Uterus (tissue), 2 donors: ENCODE measurements around the gene TMEM235.

Source experiments
- POLR2A ChIP-seq, 2 donors: fragments of 450-650 bp; IDR thresholded peaks; one replicate each; pipeline ENCODE4 v1.6.1; 2016; ENCODE audit warnings: antibody characterized with exemption in 2 of 2, mild to moderate bottlenecking in 1 of 2, moderate library complexity in 1 of 2
- TF ChIP-seq, protein P1 (sequence below), 4 experiments: fragments of 200-600 bp in 2 of 4; fragments of 450-650 bp in 2 of 4; sonication (generic) in 2 of 4; IDR thresholded peaks; one replicate each; pipeline ENCODE4 v1.5.1; 2016 to 2019; ENCODE audit warnings: antibody characterized with exemption in 4 of 4, mild to moderate bottlenecking in 2 of 4, moderate library complexity in 1 of 4

- no peak for TF ChIP-seq POLR2A (IDR thresholded peaks at IDR 0.05)
- TF ChIP-seq, protein P1, sequence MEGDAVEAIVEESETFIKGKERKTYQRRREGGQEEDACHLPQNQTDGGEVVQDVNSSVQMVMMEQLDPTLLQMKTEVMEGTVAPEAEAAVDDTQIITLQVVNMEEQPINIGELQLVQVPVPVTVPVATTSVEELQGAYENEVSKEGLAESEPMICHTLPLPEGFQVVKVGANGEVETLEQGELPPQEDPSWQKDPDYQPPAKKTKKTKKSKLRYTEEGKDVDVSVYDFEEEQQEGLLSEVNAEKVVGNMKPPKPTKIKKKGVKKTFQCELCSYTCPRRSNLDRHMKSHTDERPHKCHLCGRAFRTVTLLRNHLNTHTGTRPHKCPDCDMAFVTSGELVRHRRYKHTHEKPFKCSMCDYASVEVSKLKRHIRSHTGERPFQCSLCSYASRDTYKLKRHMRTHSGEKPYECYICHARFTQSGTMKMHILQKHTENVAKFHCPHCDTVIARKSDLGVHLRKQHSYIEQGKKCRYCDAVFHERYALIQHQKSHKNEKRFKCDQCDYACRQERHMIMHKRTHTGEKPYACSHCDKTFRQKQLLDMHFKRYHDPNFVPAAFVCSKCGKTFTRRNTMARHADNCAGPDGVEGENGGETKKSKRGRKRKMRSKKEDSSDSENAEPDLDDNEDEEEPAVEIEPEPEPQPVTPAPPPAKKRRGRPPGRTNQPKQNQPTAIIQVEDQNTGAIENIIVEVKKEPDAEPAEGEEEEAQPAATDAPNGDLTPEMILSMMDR (IDR thresholded peaks at IDR 0.05): no peak
These were observed 36.0 kb downstream of the TMEM235 start for GRCh38 chr17:78267253-78268073.
